SK-N-MC (cell line): Measurements from ENCODE around the gene RMND1.

Experiments
- EZH2 ChIP-seq: fragments of 200-600 bp; sonication (generic); IDR thresholded peaks from one replicate; pipeline ENCODE4 v1.6.1; 2017; ENCODE audit warnings: antibody characterized with exemption
- FOXP2 ChIP-seq: optimal IDR thresholded peaks from 2 replicates; pipeline ENCODE3; 2011; ENCODE audit warnings: mild to moderate bottlenecking, moderate library complexity; ENCODE audit not compliant: insufficient read depth; ENCODE audit errors: extremely low read length, control extremely low read depth
- POLR2AphosphoS5 ChIP-seq: IDR thresholded peaks from 2 replicates; pipeline ENCODE4 v1.6.1; 2012; ENCODE audit warnings: mild to moderate bottlenecking, low read depth, low read length, borderline replicate concordance

DNA sequence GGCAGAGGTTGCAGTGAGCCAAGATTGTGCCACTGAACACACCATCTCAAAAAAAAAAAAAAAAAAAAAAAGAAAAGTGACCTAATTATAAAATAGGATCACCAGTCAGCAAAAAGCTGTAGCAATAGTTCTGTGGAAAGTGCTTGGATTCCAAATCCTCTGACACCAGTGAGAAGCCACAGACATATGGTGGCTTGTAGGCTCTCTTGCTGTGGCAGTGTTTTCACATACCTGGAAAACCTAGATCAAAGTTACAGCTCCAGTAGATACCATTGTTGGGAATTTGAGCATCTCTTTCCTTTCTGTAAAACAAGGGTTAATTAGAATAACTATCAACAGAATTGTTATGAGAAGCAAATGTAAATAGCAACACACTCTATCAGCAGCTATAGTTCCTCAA lies 46.0 kb upstream of the RMND1 start:
- no peak for TF ChIP-seq POLR2AphosphoS5
- no peak for TF ChIP-seq FOXP2
- TF ChIP-seq EZH2: no peak
